Mesenchymal stem cell (in vitro differentiated cells and primary cell): ENCODE measurements around the gene PLA1A.

Source experiments
- DNase-seq: peaks from one replicate; pipeline ENCODE4 v3.0.0-alpha.2; 2013
- H2AFZ ChIP-seq: one replicate; pipeline ENCODE4 v1.6.1; 2013; ENCODE audit warnings: low read depth, mild to moderate bottlenecking, control low read depth, inconsistent platforms, low read length, moderate library complexity
- H2AK5ac ChIP-seq: 2 replicates; pipeline ENCODE4 v1.6.1; 2013; ENCODE audit warnings: low read length, moderate library complexity, mild to moderate bottlenecking, inconsistent platforms; ENCODE audit not compliant: severe bottlenecking
- H2BK120ac ChIP-seq: one replicate; pipeline ENCODE4 v1.6.1; 2013; ENCODE audit warnings: low read depth, mild to moderate bottlenecking, inconsistent platforms, low read length, moderate library complexity
- H2BK12ac ChIP-seq, 2 experiments: one replicate each; pipeline ENCODE4 v1.6.1; 2013; ENCODE audit warnings: inconsistent platforms in 2 of 2, low read length in 2 of 2, mild to moderate bottlenecking in 2 of 2, moderate library complexity in 2 of 2, control low read depth in 1 of 2
- H2BK15ac ChIP-seq: one replicate; pipeline ENCODE4 v1.6.1; 2013; ENCODE audit warnings: mild to moderate bottlenecking, low read depth, inconsistent platforms; ENCODE audit not compliant: poor library complexity, severe bottlenecking
- H2BK5ac ChIP-seq: 2 replicates; pipeline ENCODE4 v1.6.1; 2013; ENCODE audit warnings: low read depth, mild to moderate bottlenecking, low read length, control low read depth, inconsistent platforms; ENCODE audit not compliant: poor library complexity, severe bottlenecking
- H3K14ac ChIP-seq, 2 experiments: one replicate each; pipeline ENCODE4 v1.6.1; 2013; ENCODE audit warnings: inconsistent platforms in 2 of 2, low read length in 2 of 2, control low read depth in 1 of 2, mild to moderate bottlenecking in 1 of 2, moderate library complexity in 1 of 2
- H3K18ac ChIP-seq, 2 experiments: one replicate each; pipeline ENCODE4 v1.6.1; 2013; ENCODE audit warnings: inconsistent platforms in 2 of 2, low read length in 2 of 2, control low read depth in 1 of 2, low read depth in 1 of 2, mild to moderate bottlenecking in 1 of 2
- H3K23ac ChIP-seq, 2 experiments: one replicate each; pipeline ENCODE4 v1.6.1; 2013; ENCODE audit warnings: inconsistent platforms in 2 of 2, low read length in 2 of 2, mild to moderate bottlenecking in 2 of 2, moderate library complexity in 2 of 2, control low read depth in 1 of 2
- H3K27ac ChIP-seq: 2 replicates; pipeline ENCODE4 v1.5.1; 2013; ENCODE audit warnings: mild to moderate bottlenecking, moderate library complexity, low read length, control low read depth, inconsistent platforms; ENCODE audit not compliant: poor library complexity, severe bottlenecking
- H3K27me3 ChIP-seq, 2 experiments: 2 replicates each; pipeline versions ENCODE4 v1.6.1 to v1.7.0; 2013; ENCODE audit warnings: low read length in 2 of 2, mild to moderate bottlenecking in 2 of 2, moderate library complexity in 2 of 2, control low read depth in 1 of 2, inconsistent platforms in 1 of 2; ENCODE audit not compliant: control insufficient read depth in 1 of 2, insufficient read depth in 1 of 2
- H3K36me3 ChIP-seq, 2 experiments: 2 replicates each; pipeline versions ENCODE4 v1.6.1 to v1.7.0; 2013; ENCODE audit warnings: low read length in 2 of 2, control low read depth in 1 of 2, inconsistent platforms in 1 of 2, low read depth in 1 of 2, mild to moderate bottlenecking in 1 of 2; ENCODE audit not compliant: insufficient read depth in 2 of 2, control insufficient read depth in 1 of 2
- H3K4ac ChIP-seq, 2 experiments: one replicate each; pipeline ENCODE4 v1.6.1; 2013; ENCODE audit warnings: inconsistent platforms in 2 of 2, low read length in 2 of 2, mild to moderate bottlenecking in 2 of 2, moderate library complexity in 2 of 2, control low read depth in 1 of 2, low read depth in 1 of 2
- H3K4me1 ChIP-seq: 2 replicates; pipeline ENCODE4 v1.6.1; 2013; ENCODE audit warnings: low read depth, low read length, control low read depth; ENCODE audit not compliant: control insufficient read depth, insufficient read depth
- H3K4me2 ChIP-seq: 2 replicates; pipeline ENCODE4 v1.6.1; 2013; ENCODE audit warnings: low read length, mild to moderate bottlenecking, inconsistent platforms; ENCODE audit not compliant: poor library complexity, severe bottlenecking
- H3K4me3 ChIP-seq, 2 experiments: 2 replicates each; pipeline versions ENCODE4 v1.5.1 to v1.7.0; 2013; ENCODE audit warnings: low read length in 2 of 2, mild to moderate bottlenecking in 2 of 2, control low read depth in 1 of 2, low read depth in 1 of 2; ENCODE audit not compliant: insufficient read depth in 1 of 2
- H3K79me1 ChIP-seq: replicated peaks from 2 replicates; pipeline ENCODE4 v1.6.1; 2013; ENCODE audit warnings: mild to moderate bottlenecking, control low read depth, low read length, inconsistent platforms; ENCODE audit not compliant: poor library complexity, severe bottlenecking
- H3K9ac ChIP-seq: 2 replicates; pipeline ENCODE4 v1.7.0; 2013; ENCODE audit warnings: mild to moderate bottlenecking, low read length, moderate library complexity
- H3K9me3 ChIP-seq: 2 replicates; pipeline ENCODE4 v1.7.0; 2013; ENCODE audit warnings: mild to moderate bottlenecking, low read length; ENCODE audit not compliant: control insufficient read depth
- H4K8ac ChIP-seq: one replicate; pipeline ENCODE4 v1.6.1; 2013; ENCODE audit warnings: inconsistent platforms, mild to moderate bottlenecking, low read length, moderate library complexity
- H4K91ac ChIP-seq: one replicate; pipeline ENCODE4 v1.6.1; 2013; ENCODE audit warnings: mild to moderate bottlenecking, low read length, inconsistent platforms
- WGBS: methylation state at CpG from one replicate; pipeline ENCODE4 v1.1.7; 2013; ENCODE audit warnings: mixed read lengths; 5-methylcytosine and 5-hydroxymethylcytosine counted together

The PLA1A gene

DNA sequence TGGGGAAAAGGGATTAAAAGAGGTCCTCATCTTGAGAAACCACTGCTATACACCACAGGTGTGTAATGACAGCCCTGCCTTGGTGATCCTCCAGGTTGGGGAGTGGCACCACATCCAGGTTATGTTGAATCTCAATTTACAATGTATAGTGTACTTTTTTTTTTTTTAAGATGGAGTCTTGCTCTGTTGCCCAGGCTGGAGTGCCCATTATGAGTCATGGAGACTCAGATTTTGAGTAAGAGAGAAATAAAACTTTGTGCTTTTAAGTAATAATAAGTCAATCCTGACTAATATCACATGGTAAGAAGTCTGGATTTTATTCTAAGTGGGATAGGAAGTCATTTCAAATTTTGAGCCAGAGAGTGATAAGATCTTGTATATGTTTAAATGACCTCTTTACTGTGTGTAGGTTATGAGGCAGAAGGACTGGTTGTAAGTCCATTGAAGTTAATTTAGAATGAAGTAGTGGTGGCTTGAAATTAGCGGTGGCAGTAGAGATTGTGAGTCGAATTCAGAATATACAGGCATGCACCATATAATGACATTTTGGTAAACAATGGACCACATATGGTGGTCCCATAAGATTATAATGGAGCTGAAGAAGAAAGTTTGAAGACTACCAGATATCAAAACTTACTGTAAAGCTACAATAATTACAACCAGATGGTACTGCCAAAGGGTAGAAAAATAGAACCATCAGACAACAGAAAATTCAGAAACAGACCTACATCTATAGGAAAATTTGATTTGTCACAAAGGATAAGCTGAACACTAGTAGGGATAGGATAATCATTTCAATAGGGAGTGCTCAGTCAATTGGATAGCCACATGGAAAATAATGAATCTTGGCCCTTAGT, 42.0 kb downstream of the PLA1A start:
- Histone ChIP-seq H4K8ac (no peak overlapping the region), H3K4me3 (no peak overlapping the region), H3K9me3 (no peaks in the 10 kb centered on the region), H3K18ac (peak overlapping the region in 1 of 2 experiments; percentile 73), H3K23ac (no peak overlapping the region), H4K91ac (no peak overlapping the region), H3K36me3 (no peaks in the 10 kb centered on the region), H2AK5ac (no peak overlapping the region), H2BK120ac (no peak overlapping the region), H3K27me3 (no peaks in the 10 kb centered on the region), H2AFZ (no peak overlapping the region), H2BK5ac (no peak overlapping the region), H2BK15ac (no peak overlapping the region), H2BK12ac (peak overlapping the region; percentile 14 to 94), H3K4ac (no peak overlapping the region), H3K4me1 (peaks cover 7% of the 10 kb centered on the region), H3K27ac (no peak overlapping the region), H3K9ac (peak overlapping the region; percentile 85), H3K14ac (no peak overlapping the region), H3K4me2 (no peak overlapping the region), H3K79me1 (no peaks in the 10 kb centered on the region)
- peak; percentile 28 for DNase-seq
- WGBS = 44% methylated on average over 2 of the region's 2 CpGs

DNA sequence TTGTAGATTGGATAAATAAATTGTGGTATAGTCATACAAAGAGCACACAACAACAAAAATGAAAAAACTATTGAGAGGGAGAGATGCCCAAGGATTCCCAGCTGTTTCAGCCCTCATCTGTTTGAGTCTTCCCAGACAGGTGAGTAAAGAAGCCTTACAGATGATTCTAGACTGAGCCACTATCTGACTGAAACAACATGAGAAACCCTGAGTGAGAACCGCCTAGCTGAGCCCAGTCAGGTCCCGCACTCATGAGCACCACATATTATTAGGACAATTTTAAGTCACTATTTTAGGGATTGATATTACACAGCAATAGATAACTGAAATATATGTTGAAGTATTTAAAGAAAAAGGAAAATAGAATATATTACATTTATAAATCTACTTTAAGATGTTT, 43.7 kb downstream of the PLA1A start:
- Histone ChIP-seq H2AK5ac (no peak overlapping the region), H3K23ac (no peak overlapping the region), H3K4ac (no peak overlapping the region), H3K14ac (no peak overlapping the region), H3K36me3 (no peaks in the 10 kb centered on the region), H3K9me3 (no peaks in the 10 kb centered on the region), H3K27ac (no peak overlapping the region), H2BK12ac (no peak overlapping the region), H4K8ac (no peak overlapping the region), H2BK120ac (no peak overlapping the region), H3K4me3 (no peak overlapping the region), H3K27me3 (no peaks in the 10 kb centered on the region), H3K18ac (no peak overlapping the region), H3K4me2 (no peak overlapping the region), H2BK15ac (no peak overlapping the region), H2BK5ac (no peak overlapping the region), H4K91ac (no peak overlapping the region), H3K79me1 (no peaks in the 10 kb centered on the region), H3K4me1 (peaks cover 7% of the 10 kb centered on the region), H2AFZ (no peak overlapping the region), H3K9ac (no peak overlapping the region)
- no peak for DNase-seq
- WGBS = no CpG with 5 or more reads among the region's 2 CpGs

GRCh38 chr3:119642746-119643473, 45.2 kb downstream of the PLA1A start:
- Histone ChIP-seq H2AFZ (no peak overlapping the region), H3K4me3 (no peak overlapping the region), H3K9ac (peak overlapping the region; percentile 69), H3K79me1 (no peaks in the 10 kb centered on the region), H3K4ac (peak overlapping the region in 1 of 2 experiments; percentile 13), H3K9me3 (no peaks in the 10 kb centered on the region), H3K4me1 (peaks cover 4% of the 10 kb centered on the region), H2BK5ac (no peak overlapping the region), H2BK12ac (peak overlapping the region in 1 of 2 experiments; percentile 77), H3K23ac (no peak overlapping the region), H4K91ac (no peak overlapping the region), H2BK120ac (no peak overlapping the region), H4K8ac (peak overlapping the region; percentile 35), H2AK5ac (no peak overlapping the region), H3K4me2 (no peak overlapping the region), H3K18ac (peak overlapping the region in 1 of 2 experiments; percentile 73), H3K27ac (no peak overlapping the region), H3K14ac (no peak overlapping the region), H3K36me3 (no peaks in the 10 kb centered on the region), H3K27me3 (no peaks in the 10 kb centered on the region), H2BK15ac (no peak overlapping the region)
- peak; percentile 35 for DNase-seq
- 77% methylated on average over 4 of the region's 5 CpGs for WGBS

GRCh38 chr3:119643528-119643927, 45.8 kb downstream of the PLA1A start:
- Histone ChIP-seq H2BK5ac (no peak overlapping the region), H3K79me1 (no peaks in the 10 kb centered on the region), H2BK15ac (no peak overlapping the region), H3K27ac (no peak overlapping the region), H3K4me2 (no peak overlapping the region), H2AFZ (no peak overlapping the region), H2AK5ac (no peak overlapping the region), H2BK120ac (no peak overlapping the region), H3K18ac (peak overlapping the region in 1 of 2 experiments; percentile 19), H3K4me1 (peaks cover 4% of the 10 kb centered on the region), H3K9me3 (no peaks in the 10 kb centered on the region), H3K23ac (no peak overlapping the region), H3K27me3 (no peaks in the 10 kb centered on the region), H3K9ac (peak overlapping the region; percentile 69), H4K8ac (no peak overlapping the region), H4K91ac (no peak overlapping the region), H2BK12ac (no peak overlapping the region), H3K4me3 (peak overlapping the region in 1 of 2 experiments; percentile 35), H3K4ac (no peak overlapping the region), H3K36me3 (no peaks in the 10 kb centered on the region), H3K14ac (no peak overlapping the region)
- 100% methylated on average over 2 of the region's 2 CpGs for WGBS
- DNase-seq = peak; percentile 63
